Loucy (cell line): ENCODE results near the gene MAD1L1.

ENCODE experiments used
- CTCF ChIP-seq: fragments of 200-600 bp; sonication (generic); conservative IDR thresholded peaks from 2 replicates; pipeline ENCODE4 v1.5.1; 2014; ENCODE audit warnings: mild to moderate bottlenecking, antibody characterized with exemption, low read length
- EZH2phosphoT487 ChIP-seq: fragments of 200-600 bp; IDR thresholded peaks from 2 replicates; pipeline ENCODE4 v1.6.1; 2018; ENCODE audit warnings: antibody characterized with exemption, mild to moderate bottlenecking, moderate library complexity, borderline replicate concordance

- TF ChIP-seq CTCF (no peak), EZH2phosphoT487 (no peak)
Observed at GRCh38 chr7:2011266-2012043, 221.3 kb downstream of the MAD1L1 start.
